Transverse colon (tissue), 3 donors: ENCODE data around the gene SMAP2.

Experiments used
- CTCF ChIP-seq, 5 experiments: fragments of 200-600 bp in 3 of 5; fragments of 450-650 bp in 2 of 5; sonication (generic) in 3 of 5; IDR thresholded peaks; 1 replicate in 2 of 5; 2 replicates in 3 of 5; pipeline ENCODE4 v1.5.1; 2016 to 2017; ENCODE audit warnings: antibody characterized with exemption in 5 of 5, inconsistent platforms in 3 of 5, mild to moderate bottlenecking in 2 of 5, moderate library complexity in 1 of 5
- EP300 ChIP-seq: sonication (generic); formaldehyde crosslinking; IDR thresholded peaks from one replicate; pipeline ENCODE4 v1.6.1; 2017; ENCODE audit warnings: antibody characterized with exemption, low read depth
- POLR2A ChIP-seq: fragments of 450-650 bp; IDR thresholded peaks from one replicate; pipeline ENCODE4 v1.6.1; 2016; ENCODE audit warnings: antibody characterized with exemption, mild to moderate bottlenecking, moderate library complexity

DNA sequence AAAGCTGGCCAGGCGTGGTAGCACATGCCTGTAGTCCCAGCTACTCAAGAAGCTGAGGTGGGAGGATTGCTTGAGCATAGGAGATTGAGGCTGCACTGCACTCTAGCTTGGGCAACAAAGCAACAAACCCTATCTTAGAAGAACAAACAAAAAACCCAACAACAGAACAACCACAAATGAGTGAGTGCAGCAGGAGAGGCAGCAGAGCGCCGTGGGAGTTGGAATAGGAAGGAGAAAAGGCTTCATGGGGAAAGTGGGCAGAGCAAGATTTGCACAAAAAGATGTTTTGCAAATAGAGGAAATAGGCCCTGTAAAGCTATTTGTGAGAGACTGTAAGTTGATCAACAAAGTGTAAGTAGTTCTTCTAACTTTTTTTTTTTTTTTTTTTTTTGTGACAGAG, 19.6 kb downstream of the SMAP2 start:
- TF ChIP-seq POLR2A = peak; percentile 41
- TF ChIP-seq CTCF (IDR thresholded peaks at IDR 0.05) = no peak
- TF ChIP-seq EP300 = no peak
